SK-N-SH (cell line): ENCODE measurements around the gene ITLN1.

ENCODE experiments used
- CHD2 ChIP-seq: fragments of 150-350 bp; IDR thresholded peaks from 2 replicates; pipeline ENCODE4 v1.6.1; 2018; ENCODE audit warnings: low read length; ENCODE audit not compliant: partially characterized antibody
- EP300 ChIP-seq, 2 experiments: IDR thresholded peaks; 2 replicates each; pipeline versions ENCODE4 v1.4.0 to v1.6.1; 2012; ENCODE audit warnings: borderline replicate concordance in 1 of 2, low read depth in 1 of 2, low read length in 1 of 2
- EZH2phosphoT487 ChIP-seq: fragments of 200-600 bp; sonication (generic); IDR thresholded peaks from 2 replicates; pipeline ENCODE4 v1.6.1; 2017; ENCODE audit warnings: low read depth, mixed run types, mild to moderate bottlenecking, antibody characterized with exemption, moderate library complexity, borderline replicate concordance
- FOXJ3 ChIP-seq: sonication (generic); formaldehyde crosslinking; IDR thresholded peaks from 2 replicates; pipeline ENCODE4 v1.5.1; 2020; ENCODE audit warnings: mild to moderate bottlenecking, missing genetic modification reagents
- GABPA ChIP-seq: IDR thresholded peaks from 2 replicates; pipeline ENCODE4 v1.4.0; 2012; ENCODE audit warnings: low read depth, mild to moderate bottlenecking
- NFIC ChIP-seq: IDR thresholded peaks from 2 replicates; pipeline ENCODE4 v1.4.0; 2012; ENCODE audit warnings: borderline replicate concordance
- TF ChIP-seq, protein P1 (sequence below): fragments of 200-600 bp; sonication (generic); IDR thresholded peaks from 2 replicates; pipeline ENCODE4 v1.6.1; 2017; ENCODE audit warnings: antibody characterized with exemption, mild to moderate bottlenecking, moderate library complexity

DNA sequence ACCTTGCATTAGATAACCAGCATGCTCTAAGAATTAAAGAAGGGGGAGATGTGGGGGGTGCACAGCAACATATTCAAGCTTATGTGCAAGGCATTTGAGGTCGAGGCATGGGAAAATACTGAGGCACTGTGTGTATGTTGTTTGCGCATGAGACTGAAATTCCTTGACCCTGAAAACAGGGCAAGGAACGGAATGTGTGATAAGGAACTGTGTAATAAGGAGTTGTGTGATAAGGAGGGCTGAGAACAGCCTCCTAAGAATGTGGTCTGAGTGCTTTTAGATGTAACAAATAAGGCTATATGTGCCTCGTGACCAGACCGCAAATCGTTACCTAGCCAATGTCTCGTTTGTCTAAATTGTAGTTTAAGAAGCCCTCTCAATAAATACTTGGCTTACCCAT, 26.5 kb upstream of the ITLN1 start:
- TF ChIP-seq CHD2 (no peak), NFIC (no peak), EP300 (IDR thresholded peaks at IDR 0.05; ENCODE audit: borderline replicate concordance in 1 of 2, low read depth in 1 of 2, low read length in 1 of 2) (no peak), GABPA (no peak), EZH2phosphoT487 (no peak), FOXJ3 (CRISPR knock-in tag) (no peak)
- TF ChIP-seq, protein P1, sequence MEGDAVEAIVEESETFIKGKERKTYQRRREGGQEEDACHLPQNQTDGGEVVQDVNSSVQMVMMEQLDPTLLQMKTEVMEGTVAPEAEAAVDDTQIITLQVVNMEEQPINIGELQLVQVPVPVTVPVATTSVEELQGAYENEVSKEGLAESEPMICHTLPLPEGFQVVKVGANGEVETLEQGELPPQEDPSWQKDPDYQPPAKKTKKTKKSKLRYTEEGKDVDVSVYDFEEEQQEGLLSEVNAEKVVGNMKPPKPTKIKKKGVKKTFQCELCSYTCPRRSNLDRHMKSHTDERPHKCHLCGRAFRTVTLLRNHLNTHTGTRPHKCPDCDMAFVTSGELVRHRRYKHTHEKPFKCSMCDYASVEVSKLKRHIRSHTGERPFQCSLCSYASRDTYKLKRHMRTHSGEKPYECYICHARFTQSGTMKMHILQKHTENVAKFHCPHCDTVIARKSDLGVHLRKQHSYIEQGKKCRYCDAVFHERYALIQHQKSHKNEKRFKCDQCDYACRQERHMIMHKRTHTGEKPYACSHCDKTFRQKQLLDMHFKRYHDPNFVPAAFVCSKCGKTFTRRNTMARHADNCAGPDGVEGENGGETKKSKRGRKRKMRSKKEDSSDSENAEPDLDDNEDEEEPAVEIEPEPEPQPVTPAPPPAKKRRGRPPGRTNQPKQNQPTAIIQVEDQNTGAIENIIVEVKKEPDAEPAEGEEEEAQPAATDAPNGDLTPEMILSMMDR: no peak
